Superior temporal gyrus (tissue), 1 donor: Measurements from ENCODE around the gene HYAL4.
"Not testable (repeated sequence)": the region's sequence is repeated elsewhere in the genome, so short reads cannot be mapped to it uniquely, and the experiment has no call there.

Source experiments
- DNase-seq: peaks from one replicate; pipeline ENCODE4 v3.0.0-alpha.2; 2016; ENCODE audit errors: extremely low spot score

Gene HYAL4, protein sequence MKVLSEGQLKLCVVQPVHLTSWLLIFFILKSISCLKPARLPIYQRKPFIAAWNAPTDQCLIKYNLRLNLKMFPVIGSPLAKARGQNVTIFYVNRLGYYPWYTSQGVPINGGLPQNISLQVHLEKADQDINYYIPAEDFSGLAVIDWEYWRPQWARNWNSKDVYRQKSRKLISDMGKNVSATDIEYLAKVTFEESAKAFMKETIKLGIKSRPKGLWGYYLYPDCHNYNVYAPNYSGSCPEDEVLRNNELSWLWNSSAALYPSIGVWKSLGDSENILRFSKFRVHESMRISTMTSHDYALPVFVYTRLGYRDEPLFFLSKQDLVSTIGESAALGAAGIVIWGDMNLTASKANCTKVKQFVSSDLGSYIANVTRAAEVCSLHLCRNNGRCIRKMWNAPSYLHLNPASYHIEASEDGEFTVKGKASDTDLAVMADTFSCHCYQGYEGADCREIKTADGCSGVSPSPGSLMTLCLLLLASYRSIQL

DNA sequence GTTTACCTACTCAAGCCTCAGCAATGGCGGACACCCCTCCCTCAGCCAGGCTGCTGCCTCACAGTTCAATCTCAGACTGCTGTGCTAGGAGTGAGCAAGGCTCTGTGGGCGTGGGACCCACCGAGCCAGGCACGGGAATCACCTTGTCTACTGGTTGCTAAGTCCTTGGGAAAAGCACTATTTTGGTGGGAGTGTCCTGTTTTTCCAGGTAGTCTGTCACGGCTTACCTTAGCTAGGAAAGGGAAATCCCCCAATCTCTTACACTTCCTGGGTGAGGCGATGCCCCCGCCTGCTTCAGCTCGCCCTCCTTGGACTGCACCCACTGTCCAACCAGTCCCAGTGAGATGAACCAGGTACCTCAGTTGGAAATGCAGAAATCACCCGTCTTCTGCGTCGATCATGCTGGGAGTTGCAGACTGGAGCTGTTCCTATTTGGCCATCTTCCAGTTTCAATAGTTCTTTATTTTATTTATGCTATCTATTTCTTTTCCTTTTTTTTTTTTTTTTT is at the start of gene HYAL4:
Gene HYAL4 (plus strand): TSS at position 458 of the 508 bp plus-strand sequence. CDS start 23,105 bp downstream, outside the sequence.
- no peak for DNase-seq

DNA sequence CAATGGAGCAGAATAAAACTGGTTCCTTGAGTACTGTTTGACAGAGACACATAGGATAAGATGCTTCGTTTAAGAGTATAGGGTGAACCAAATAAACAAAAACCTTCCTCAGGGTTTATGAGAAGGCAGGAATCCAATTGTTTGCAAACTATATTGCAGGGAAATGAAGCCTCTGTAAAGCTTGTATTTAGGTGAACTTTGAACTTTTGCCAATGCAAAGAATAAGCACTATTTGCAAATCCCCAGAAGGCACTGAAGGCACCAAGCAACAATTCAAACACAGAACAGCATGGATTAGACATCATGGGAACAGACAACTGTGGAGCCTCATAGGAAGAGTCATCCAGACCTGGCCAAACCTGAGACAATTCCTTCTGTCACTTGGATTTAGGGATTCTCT is 49.1 kb upstream of the HYAL4 start:
- DNase-seq: no peak

DNA sequence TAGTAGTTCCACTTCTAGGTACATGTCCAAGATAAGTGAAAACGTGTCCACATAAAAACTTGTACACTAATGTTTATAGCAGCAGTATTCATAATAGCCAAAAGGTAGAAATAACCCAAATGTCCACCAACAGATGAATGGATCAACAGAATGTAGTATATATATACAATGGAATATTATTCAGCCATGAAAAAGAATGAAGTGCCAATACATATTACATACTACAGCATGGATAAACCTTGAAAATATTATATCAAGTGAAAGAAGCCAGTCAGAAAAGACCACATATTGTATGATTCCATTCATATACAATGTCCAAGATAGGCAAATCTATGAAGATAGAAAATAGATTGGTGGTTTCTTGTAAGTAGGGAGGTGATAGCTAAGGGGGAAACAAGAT is 48.4 kb upstream of the HYAL4 start:
- no peak for DNase-seq

DNA sequence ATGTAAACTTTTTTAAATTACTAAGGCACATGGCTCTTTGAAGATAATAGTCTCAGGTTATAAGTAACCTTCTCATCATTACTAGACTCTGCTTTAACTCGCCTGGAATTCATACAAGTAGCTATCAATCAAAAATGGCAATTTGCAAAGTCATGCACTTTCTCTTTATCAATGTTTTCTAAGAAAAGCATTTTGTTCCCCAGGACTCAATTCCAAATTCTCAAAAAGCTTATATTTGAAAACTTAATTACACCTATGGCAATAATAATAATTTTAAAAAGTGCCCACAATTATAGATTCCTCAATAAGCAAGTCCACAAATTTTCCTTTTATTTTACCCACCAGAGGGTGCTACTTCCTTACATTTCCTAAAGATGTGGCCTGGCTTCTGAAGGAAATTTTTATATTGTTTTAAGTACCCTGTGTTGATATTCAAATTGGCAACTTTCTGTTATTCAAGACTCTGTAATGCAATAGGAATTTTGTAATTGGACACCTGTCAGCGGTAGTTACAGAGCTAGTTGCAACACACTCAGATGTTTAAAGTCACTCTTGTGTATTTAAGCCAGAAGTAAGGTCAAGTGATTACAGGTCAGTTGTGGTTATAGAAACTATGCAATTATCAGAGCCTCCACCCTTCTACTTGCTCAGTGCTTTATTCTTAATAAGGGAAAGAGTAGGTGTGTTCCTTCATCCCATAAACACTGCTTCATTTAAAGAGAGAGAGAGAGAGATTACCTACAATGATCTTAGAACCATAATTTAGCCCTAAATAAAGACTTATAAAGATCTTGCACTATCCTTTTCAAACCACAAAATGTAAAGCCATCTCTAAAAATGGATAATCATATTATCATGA is 47.1 kb upstream of the HYAL4 start:
- peak; percentile 86 for DNase-seq

DNA sequence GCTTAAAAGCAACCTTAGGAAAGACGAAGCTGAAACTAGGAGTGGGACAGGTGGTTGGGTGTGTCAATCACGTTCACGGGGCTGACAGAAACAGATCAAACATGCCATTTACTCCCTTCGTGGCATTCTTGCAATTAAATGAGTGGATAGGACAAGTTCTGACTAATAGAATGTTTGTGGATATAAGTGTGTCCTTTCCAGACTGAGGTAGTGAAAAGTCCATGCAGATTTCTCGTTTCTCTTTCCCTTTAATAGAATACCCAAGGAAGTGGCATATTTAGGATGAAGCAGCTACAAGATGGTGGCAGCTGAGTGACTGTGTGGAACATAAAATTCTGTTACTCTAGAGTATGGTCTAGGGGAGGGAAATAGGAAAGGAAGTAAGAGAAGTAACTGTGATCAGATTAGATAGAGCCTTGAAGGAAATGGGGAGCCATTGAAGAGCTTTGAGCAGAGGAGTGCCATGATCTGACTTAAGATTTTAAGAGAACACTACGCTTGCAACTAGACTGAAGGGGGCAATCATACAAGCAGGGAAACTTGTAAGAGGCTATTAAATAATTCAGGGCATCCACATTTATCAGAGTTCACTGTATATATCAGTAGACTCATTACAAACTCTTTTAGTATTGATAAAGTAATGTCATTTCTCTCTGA is 46.3 kb upstream of the HYAL4 start:
- DNase-seq: no peak

DNA sequence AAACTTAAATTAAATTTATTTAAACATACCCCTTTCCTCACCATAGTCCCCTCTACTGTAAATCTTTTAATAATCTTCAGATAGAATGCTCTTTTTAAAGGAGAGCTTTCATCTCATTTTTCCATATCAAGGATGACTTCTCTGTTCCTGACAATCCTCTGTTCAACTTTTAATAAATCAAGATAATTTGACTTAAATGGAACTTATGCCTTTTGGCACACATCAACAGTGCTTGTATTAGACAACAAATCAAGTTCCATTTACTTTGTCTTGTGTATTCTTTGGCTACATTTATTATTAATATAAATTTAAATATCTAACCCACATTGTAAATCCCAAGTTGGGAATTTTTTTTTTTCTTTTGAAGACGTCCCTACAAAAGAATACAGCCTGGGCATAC is 42.7 kb upstream of the HYAL4 start:
- no peak for DNase-seq

DNA sequence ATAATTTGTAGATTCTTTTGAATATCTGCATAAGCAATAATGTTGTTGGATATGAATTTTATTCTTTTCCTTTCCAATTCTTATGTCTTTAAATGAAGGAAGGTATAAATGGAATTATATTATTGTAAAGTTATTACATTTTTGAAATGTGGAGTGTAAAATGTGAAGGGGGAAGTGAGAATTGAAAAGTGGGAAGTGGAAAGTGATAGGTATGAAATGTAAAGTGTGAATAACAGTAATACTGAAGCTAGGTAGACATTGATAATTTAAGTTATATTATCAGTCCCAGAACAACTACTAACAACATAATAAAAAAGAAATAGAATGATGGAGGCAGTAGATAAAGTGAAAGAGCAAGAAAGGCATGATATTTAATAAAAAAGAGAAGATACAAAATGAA is 39.7 kb upstream of the HYAL4 start:
- DNase-seq: no peak

DNA sequence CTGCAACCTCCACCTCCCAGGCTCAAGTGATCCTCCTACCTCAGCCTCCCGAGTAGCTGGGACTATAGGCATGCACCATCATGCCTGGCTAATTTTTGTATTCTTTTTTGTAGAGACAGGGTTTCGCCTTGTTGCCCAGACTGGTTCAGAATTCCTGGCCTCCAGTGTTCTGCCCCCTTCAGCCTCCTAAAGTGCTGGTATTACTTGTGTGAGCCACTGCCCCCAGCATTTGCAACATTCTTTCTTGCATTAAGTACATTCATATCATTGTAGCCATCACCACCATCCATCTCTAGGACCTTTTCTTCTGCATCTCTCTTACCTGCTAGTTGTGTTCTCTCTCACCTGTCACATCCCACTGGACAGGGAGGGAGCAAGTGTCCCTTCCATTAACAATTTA is 35.5 kb upstream of the HYAL4 start:
- no peak for DNase-seq

DNA sequence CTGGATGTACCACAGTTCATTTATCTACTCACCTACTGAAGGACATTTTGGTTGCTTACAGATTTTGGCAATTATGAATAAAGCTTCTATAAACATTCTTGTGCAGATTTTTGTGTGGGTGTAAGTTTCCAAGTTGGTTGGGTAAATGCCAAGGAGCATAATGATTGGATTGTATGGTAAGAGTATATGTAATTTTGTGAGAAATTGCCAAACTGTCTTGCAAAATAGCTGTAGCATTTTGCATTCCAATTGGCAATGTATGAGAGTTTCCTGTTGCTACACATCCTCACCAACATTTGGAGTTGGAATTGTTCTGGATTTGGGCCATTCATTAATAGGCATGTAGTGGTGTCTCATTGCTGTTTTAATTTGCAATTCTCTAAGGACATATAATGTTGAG is 33.9 kb upstream of the HYAL4 start:
- DNase-seq: no peak

DNA sequence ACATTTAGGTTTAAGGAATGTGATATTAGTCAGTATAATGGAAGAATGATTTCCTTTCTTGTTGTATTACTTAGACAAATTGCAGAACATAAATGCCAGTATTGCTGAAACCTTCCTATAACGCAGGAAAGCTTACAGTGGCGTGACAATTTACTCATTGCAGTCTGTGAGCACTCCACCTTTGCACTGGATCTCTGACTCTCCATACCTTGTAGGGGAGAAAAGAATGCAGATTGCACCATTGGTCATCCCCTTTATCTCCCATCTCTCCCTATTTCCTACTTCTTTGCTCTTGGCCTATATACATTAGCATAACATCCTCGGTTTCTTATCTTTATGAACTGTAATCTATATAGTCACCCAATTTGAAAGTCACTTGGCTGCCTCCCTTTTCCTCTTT is 28.1 kb upstream of the HYAL4 start:
- no peak for DNase-seq

DNA sequence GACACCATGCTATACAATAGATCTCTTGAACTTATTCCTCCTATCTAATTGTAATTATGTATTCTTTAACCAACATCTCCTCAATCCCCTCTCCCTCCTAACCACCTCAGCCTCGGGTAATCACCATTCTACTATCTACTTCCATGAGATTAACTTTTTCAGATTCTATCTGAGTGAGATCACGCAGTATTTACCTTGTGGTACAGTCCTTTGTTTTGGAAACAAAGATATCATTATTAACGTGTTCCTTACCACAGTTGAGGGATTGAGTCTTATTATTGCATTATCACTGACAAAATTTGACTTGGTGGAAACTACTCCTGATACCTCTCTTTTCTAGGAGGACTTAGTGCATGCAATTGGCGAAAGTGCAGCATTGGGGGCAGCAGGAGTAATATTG is 26.0 kb upstream of the HYAL4 start:
- no peak for DNase-seq

DNA sequence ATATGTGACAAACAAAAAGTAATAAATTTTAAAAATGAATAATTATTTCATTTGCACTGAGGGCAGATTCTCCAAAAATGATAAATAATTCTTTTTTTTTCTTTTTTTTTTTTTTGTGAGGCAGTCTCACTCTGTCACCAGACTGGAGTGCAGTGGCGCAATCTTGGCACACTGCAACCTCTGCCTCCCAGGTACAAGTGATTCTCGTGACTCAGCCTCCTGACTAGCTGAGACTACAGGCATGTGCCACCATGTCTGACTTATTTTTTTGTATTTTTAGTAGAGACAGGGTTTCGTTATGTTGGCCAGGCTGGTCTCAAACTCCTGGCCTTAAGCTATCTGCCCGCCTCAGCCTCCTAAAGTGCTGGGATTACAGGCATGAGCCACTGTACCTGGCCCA is 25.2 kb upstream of the HYAL4 start:
- not testable (repeated sequence) for DNase-seq

DNA sequence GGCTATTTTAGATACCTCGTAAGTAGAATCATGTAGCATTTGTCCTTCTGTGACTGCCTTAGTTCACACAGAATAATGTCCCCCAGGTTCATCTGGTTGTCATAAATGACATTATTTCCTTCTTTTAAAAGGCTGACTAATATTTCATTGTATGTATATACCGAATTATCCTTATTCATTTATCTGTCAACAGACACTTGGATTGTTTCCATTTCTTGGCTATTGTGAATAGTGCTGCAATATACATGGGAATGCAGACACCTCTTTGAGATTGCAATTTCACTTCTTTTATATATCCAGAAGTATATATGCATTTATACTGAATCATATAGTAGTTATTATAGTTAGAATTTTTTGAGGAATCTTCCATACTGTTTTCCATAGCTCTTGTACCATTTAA is 24.1 kb upstream of the HYAL4 start:
- no peak for DNase-seq

DNA sequence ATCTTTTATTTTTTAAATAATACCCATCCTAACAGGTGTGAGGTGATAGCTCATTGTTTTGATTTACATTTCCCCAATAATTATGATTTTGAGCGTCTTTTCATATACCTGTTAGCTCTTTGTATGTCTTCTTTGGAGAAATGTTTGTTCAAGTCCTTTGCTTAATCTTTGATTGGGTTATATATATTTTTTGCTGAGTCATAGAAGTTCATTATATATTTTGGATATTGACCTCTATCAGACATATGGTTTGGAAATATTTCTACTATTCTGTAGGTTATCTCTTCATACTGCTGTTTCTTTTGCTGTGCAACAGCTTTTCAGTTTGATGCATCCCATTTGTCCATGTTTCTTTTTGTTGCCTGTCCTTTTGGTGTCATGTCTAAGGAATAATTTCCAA is 23.6 kb upstream of the HYAL4 start:
- DNase-seq: no peak

DNA sequence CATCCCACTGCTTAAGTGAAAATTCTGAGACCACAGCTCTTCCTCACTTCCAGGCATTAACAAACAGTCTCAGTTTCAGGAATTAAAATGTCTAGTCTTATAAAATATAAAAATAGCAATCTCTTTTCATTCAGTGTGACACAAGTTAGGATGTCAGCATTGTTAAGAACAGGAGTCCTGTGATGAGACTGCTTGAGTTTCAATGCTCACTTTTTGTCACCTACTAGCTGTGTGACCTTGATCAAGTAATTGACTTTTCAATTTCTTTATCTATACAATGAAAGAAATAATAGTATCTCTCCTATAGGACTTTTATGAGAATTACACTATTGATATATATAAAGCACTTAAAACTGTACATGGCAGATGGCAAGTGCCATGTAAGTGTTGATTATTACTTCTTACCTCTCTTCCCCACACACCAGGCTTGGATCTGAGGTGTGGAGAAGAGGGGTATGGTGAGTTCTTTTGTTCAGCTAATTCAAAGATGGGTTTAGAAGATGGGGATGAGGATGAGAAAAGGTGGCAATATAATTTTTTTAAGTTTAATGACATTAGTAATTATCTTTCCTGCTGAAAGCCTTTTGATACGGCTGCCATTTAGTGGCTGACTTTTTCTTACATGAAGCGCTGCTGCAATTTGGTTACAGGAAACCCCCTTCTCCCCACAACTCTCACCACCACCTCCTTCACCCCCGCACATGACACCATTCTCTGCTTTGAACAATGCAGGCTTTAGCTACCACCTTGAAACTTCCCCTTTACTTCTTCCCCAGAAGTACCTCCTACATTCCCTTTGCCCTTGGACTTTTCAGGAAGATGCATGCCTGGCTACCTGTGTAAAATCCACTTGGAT is 20.8 kb upstream of the HYAL4 start:
- DNase-seq: no peak

DNA sequence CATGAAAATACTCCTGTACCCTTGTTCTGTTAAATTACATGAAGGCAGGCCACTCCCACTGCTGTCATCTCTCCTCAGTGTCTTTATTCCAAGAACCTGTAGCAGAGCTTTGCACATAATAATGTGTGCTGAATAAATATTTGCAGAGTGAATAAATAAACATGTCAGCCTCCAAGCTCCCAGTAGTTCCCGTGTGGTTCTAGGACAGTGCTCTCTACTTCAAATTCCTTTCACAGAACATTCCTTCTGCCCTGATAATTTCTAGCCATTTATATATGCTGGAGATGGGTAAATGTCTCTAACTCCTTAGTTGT is 20.3 kb upstream of the HYAL4 start:
- no peak for DNase-seq

DNA sequence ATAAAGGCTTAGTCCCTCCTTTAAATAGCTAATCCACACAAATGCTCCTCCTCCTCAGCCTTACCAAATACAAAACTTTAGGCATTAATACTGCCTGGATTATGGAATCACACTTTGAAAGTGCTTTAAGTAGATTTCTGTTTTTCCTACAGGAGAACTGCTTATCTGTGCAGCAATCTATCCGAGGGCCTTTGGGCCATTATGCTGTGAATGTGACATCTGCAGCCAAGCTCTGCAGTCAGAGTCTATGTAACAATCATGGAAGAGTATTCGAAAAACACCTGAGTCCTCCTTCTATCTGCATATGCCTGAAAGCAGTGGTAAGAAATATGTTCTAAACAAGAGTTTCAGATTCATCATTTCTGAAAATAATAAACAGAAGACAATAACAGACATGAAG is 16.2 kb upstream of the HYAL4 start:
- DNase-seq: no peak

DNA sequence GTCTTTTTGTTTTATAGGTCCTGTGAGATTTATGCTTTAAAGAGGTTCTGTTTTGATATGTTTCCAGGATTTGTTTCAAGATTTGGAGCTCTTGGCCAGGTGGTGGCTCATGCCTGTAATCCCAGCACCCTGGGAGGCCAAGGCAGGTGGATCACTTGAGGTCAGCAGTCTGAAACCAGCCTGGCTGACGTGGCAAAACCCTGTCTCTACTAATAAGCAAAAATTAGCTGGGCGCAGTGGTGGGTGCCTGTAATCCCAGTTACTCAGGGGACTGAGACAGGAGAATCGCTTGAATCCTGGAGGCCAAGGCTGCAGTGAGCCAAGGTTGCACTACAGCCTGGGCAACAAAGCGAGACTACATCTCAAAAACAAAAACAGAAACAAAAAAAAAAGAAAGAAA is 8.3 kb upstream of the HYAL4 start:
- DNase-seq: no peak

DNA sequence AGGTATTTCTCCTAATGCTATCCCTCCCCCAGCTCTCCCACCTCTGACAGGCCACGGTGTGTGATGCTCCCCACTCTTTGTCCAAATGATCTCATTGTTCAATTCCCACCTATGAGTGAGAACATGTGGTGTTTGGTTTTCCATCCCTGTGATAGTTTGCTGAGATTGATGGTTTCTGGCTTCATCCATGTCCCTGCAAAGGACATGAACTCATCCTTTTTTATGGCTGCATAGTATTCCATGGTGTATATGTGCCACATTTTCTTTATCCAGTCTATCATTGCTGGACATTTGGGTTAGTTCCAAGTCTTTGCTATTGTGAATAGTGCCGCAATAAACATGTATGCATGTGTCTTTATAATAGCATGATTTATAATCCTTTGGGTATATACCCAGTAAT is 5.9 kb upstream of the HYAL4 start:
- not testable (repeated sequence) for DNase-seq

DNA sequence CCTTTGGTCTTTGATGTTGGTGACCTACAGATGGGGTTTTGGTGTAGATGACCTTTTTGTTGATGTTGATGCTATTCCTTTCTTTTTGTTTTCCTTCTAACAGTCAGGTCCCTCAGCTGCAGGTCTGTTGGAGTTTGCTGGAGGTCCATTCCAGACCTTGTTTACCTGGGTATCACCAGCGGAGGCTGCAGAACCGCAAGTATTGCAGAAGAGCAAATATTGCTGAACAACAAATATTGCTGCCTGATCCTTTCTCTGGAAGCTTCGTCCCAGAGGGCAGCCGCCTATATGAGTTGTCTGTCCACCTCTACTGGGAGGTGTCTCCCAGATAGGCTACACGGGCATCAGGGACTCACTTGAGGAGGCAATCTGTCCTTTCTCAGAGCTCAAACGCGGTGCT is 827 bp upstream of the HYAL4 start:
- not testable (repeated sequence) for DNase-seq

DNA sequence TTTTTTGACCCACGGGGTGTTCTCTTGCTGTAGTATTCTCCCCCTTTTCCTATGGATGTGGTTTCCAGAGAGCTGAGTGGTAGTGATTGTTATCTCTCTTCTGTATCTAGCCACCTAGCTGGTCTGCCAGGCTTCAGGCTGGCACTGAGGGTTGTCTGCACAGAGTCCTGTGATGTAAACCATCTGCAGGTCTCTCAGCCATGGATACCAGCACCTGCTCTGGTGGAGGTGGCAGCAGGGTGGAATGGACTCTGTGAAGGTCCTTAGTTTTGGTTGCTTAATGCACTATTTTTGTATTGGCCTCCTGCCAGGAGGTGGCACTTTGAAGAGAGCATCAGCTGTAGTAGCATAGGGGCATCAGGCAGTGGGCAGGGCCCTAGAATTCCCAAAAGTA is 851 bp downstream of the HYAL4 start:
- no peak for DNase-seq
